ENCODE measurements around the gene RELCH. TPM values are rescaled to one million over a fixed set of nuclear protein-coding genes. Genes with fewer than 3 reads are reported as not detected.

The RELCH gene
- total RNA-seq, 8 experiments from 2014 or later, result 24.1 to 41.9 (median 31.3) TPM

DNA sequence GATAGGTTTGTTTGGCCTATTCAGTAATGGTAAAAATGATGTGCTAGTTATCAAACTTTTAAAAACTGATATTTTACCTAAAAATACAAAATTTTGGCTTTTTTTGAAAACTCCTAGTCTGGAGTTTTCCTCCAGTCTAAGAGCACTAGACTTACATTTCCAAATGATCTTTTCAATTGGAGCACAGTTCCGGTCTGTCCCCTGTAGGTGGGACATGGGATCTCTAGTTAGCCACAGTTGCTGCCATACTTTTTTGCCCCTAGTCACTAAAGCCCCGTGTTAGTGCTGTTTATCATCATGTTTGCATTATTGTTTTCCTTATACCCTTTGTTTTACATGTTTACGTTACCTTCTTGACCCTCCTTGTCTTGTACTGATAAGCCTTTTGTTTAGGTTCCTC lies 52.4 kb downstream of the RELCH start:
- H3K4me1 ChIP-seq (replicated peaks in 1 of 2), result no peaks in the 10 kb centered on the region
- H3K27ac ChIP-seq, result no peak overlapping the region
- in situ Hi-C loops (cut with MboI; ENCODE audit: low pct_unique_long_range_greater_than_20kb in 2 of 9, low sequenced_read_pairs in 9 of 9, unreplicated experiment in 9 of 9), result no loop called here
- no peak overlapping the region for H3K4me3 ChIP-seq
- WGBS, 10 experiments, result 69 to 100% (median 88%) methylated on average over 1 to 3 of the region's 3 CpGs
- no peak for ATAC-seq (replicated peaks in 6 of 8)

DNA sequence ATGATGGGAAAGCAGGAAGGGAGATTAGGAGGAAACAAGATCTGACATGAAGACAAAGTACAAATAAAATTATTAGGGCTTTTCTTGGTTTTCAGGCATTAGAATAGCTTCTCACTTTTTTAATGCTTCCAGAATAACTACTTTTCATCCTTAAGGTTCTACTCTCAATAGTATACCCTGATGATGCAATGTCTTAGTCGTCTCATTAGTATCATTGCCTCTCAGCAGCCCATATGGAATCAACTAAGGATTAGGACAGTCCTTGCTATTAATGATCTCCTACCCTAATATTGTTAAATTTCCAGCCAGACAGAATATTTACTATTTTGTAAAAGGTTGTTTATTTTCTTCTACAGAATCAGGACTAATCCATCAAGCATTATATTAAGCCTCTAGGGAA lies 55.9 kb downstream of the RELCH start:
- Histone ChIP-seq H3K4me1 (replicated peaks in 1 of 2) (no peaks in the 10 kb centered on the region), H3K4me3 (no peak overlapping the region), H3K27ac (no peak overlapping the region)
- 13 to 100% (median 70%) methylated on average over 1 of the region's 1 CpG; no CpG with 5 or more reads in 1 of the 10 experiments for WGBS, 10 experiments
- in situ Hi-C loops (cut with MboI; ENCODE audit: low pct_unique_long_range_greater_than_20kb in 2 of 9, low sequenced_read_pairs in 9 of 9, unreplicated experiment in 9 of 9), result no loop called here
- no peak for ATAC-seq (replicated peaks in 6 of 8)

GRCh38 chr18:62245177-62245576 lies 58.1 kb downstream of the RELCH start:
- Histone ChIP-seq H3K4me3 (no peak overlapping the region), H3K27ac (no peak overlapping the region), H3K4me1 (replicated peaks in 1 of 2) (no peaks in the 10 kb centered on the region)
- no peak for ATAC-seq (replicated peaks in 6 of 8)
- in situ Hi-C loops (cut with MboI; ENCODE audit: low pct_unique_long_range_greater_than_20kb in 2 of 9, low sequenced_read_pairs in 9 of 9, unreplicated experiment in 9 of 9), result no loop called here
- WGBS, 10 experiments, result 92 to 100% (median 99%) methylated on average over 2 to 8 of the region's 8 CpGs

DNA sequence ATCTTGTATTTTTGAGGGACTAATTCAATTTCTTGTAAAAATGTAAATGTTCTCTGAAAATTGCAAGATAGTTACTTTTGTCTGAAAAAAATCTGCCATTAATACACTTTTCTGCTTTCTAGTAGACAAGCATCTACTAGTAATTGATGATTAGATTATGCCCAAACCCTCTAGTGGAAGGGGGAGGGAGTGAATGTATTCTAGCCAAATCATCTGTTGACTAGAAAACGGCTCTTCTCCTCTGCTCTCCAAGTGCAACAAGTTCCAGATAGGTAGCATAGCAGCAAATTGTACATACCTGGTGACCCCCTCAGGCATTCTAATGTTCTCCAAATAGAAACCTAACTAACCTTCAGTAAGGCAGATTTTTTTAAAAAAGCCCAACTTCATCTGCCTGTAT lies 58.6 kb downstream of the RELCH start:
- in situ Hi-C loops (cut with MboI; ENCODE audit: low pct_unique_long_range_greater_than_20kb in 2 of 9, low sequenced_read_pairs in 9 of 9, unreplicated experiment in 9 of 9), result no loop called here
- WGBS, 10 experiments, result 30 to 100% (median 83%) methylated on average over 1 of the region's 1 CpG; no CpG with 5 or more reads in 5 of the 10 experiments
- no peak for ATAC-seq (replicated peaks in 6 of 8)

DNA sequence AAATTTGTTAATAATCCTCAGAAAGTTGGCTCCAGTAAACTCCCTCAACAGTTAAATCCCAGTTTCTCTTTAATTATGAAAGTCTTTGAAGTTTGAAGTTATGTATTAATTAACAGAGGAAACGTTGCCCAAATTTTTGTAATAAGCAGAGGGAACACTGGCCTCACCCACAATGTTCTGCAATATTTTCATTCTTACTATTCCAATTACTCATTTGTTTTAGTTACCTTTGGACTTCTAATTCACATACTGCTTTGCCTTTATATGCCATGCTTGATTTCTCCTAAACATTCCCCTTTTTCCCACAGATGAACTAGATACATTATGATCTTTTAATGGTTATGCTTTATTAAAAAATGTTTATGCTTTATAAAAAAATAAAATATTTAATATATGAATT lies 61.3 kb downstream of the RELCH start:
- H3K4me3 ChIP-seq, result no peak overlapping the region
- no peaks in the 10 kb centered on the region for H3K4me1 ChIP-seq (replicated peaks in 1 of 2)
- ATAC-seq (replicated peaks in 6 of 8), result no peak
- no peak overlapping the region for H3K27ac ChIP-seq
- in situ Hi-C loops (cut with MboI; ENCODE audit: low pct_unique_long_range_greater_than_20kb in 2 of 9, low sequenced_read_pairs in 9 of 9, unreplicated experiment in 9 of 9), result no loop called here
- 0 to 91% (median 38%) methylated on average over 1 of the region's 1 CpG; no CpG with 5 or more reads in 1 of the 10 experiments for WGBS, 10 experiments

More for the DNA sequence above, 58.6 kb downstream of the RELCH start:
- no peaks in the 10 kb centered on the region for H3K4me1 ChIP-seq (replicated peaks in 1 of 2)
- no peak overlapping the region for H3K27ac ChIP-seq
- no peak overlapping the region for H3K4me3 ChIP-seq

DNA sequence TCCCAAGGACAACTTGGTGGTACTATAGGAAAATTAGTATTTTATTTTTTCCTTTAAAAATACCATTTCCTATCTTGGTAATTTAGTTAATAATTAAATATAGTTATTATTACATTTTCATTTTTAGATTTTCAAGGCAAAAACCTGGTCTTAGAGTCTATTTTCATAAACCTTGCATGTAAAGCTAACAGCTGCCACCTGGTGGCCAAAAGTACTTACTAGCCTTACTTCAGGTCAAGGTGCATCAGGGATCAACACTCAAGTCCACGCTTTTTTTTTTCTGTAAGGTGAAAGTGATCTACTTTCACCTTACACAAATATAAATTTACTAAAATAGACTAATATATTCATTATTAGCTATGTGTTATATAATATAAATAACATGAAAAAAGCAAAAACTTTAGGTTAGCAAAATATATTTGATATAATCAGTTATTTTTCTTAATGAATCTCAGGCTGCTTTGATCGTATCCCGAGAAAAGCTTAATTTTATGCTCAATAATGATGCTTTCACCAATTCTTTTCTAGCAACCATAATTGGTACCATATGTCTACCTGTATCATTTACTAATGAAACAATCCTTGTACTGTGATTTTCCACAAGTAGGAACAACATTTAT lies 62.5 kb downstream of the RELCH start:
- H3K4me1 ChIP-seq (replicated peaks in 1 of 2), result no peaks in the 10 kb centered on the region
- H3K4me3 ChIP-seq, result no peak overlapping the region
- WGBS, 10 experiments, result 55 to 92% (median 76%) methylated on average over 1 to 3 of the region's 3 CpGs
- no peak overlapping the region for H3K27ac ChIP-seq
- in situ Hi-C loops (cut with MboI; ENCODE audit: low pct_unique_long_range_greater_than_20kb in 2 of 9, low sequenced_read_pairs in 9 of 9, unreplicated experiment in 9 of 9), result no loop called here
- ATAC-seq (replicated peaks in 6 of 8), result peak in 3 of 8 experiments; percentile 40 to 54 (median 44)

DNA sequence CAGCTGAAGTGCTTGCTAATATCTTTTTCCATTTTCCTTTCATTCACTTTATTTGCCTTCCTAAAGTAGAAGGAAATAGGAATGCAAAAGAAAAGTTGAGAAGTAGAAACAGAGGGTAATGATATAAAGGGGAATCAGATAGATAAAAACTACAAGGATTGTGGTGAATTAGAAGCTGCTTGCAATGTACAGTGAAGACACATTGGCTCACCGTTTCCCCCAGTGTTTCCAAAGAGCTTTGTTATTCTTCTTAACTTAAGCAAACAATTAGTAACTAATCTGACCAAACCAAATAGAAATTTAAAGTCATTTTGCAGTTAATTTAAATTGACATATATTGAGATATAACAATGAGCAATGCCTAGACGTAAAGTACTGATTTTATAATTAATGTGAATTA lies 63.4 kb downstream of the RELCH start:
- Histone ChIP-seq H3K4me1 (replicated peaks in 1 of 2) (no peaks in the 10 kb centered on the region), H3K4me3 (no peak overlapping the region), H3K27ac (no peak overlapping the region)
- ATAC-seq (replicated peaks in 6 of 8), result no peak
- in situ Hi-C loops (cut with MboI; ENCODE audit: low pct_unique_long_range_greater_than_20kb in 2 of 9, low sequenced_read_pairs in 9 of 9, unreplicated experiment in 9 of 9), result no loop called here
- WGBS, 10 experiments, result 41 to 100% (median 86%) methylated on average over 1 to 2 of the region's 2 CpGs

DNA sequence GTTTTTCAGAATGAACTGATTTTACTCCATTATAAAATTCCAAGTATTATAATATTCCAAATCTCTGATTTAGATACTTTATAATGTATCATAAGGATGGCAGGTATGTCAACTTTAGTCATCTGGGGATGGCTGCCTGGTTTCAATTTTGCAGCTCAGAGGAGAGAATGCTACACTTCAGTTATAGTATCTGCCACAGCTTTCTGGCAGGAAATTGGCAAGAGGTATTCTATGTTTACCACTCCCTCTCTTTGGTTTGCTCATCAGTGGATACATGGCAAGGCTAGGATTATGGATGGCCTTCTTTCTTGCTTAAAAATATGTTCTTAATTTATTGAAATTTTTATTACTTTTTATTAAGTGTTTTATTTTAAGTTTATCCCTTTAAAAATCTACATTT lies 71.0 kb downstream of the RELCH start:
- Histone ChIP-seq H3K4me3 (no peak overlapping the region), H3K4me1 (replicated peaks in 1 of 2) (no peaks in the 10 kb centered on the region), H3K27ac (no peak overlapping the region)
- no peak for ATAC-seq (replicated peaks in 6 of 8)
- in situ Hi-C loops (cut with MboI; ENCODE audit: low pct_unique_long_range_greater_than_20kb in 2 of 9, low sequenced_read_pairs in 9 of 9, unreplicated experiment in 9 of 9), result no loop called here

DNA sequence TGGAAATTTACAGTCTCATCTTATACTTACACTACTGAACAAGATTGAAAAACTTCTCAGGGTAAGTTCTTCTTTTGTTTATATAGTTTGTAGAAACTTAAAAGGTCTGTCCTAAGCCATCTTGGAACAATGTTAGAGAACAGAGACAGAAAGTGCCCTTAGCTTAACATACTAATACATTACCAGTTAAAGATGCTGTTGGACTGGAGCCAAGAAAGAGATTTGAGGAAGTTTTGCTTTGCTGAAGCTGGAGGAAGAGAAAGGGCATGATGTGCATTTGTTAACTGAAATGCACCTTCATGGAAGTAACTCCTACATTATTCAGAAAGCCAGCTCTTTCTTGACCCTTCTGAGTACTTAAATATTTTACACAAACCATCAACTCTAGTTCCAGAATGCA lies 71.6 kb downstream of the RELCH start:
- Histone ChIP-seq H3K4me3 (no peak overlapping the region), H3K4me1 (replicated peaks in 1 of 2) (no peaks in the 10 kb centered on the region), H3K27ac (no peak overlapping the region)
- in situ Hi-C loops (cut with MboI; ENCODE audit: low pct_unique_long_range_greater_than_20kb in 2 of 9, low sequenced_read_pairs in 9 of 9, unreplicated experiment in 9 of 9), result no loop called here
- ATAC-seq (replicated peaks in 6 of 8), result no peak

DNA sequence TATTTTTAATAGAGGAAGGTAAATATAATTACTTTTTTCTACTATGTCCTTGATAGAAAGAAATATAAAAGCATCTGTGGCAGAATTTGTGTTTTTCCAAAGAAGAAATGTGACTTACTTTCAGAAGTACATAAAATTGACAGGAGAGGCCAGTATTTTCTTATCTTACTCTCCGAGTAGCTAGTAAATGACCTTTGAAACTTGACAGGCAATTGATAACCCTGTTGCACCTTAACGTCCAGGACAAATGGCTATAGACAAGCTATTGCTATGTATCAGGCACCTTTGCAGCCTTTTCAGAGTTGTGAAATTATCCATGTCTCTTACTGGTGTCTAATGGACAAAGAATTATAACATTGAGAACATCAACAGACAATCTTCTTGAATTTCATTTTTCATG lies 75.0 kb downstream of the RELCH start:
- Histone ChIP-seq H3K4me3 (no peak overlapping the region), H3K4me1 (replicated peaks in 1 of 2) (no peaks in the 10 kb centered on the region), H3K27ac (no peak overlapping the region)
- WGBS, 10 experiments, result 31 to 94% (median 81%) methylated on average over 2 of the region's 2 CpGs; no CpG with 5 or more reads in 2 of the 10 experiments
- no peak for ATAC-seq (replicated peaks in 6 of 8)
- in situ Hi-C loops (cut with MboI; ENCODE audit: low pct_unique_long_range_greater_than_20kb in 2 of 9, low sequenced_read_pairs in 9 of 9, unreplicated experiment in 9 of 9), result no loop called here

GRCh38 chr18:62264984-62265383 lies 77.9 kb downstream of the RELCH start:
- H3K4me1 ChIP-seq (replicated peaks in 1 of 2), result no peaks in the 10 kb centered on the region
- no peak overlapping the region for H3K27ac ChIP-seq
- in situ Hi-C loops (cut with MboI; ENCODE audit: low pct_unique_long_range_greater_than_20kb in 2 of 9, low sequenced_read_pairs in 9 of 9, unreplicated experiment in 9 of 9), result no loop called here
- no peak overlapping the region for H3K4me3 ChIP-seq
- WGBS, 10 experiments, result 83 to 100% (median 93%) methylated on average over 1 to 2 of the region's 2 CpGs; no CpG with 5 or more reads in 1 of the 10 experiments
- no peak for ATAC-seq (replicated peaks in 6 of 8)

GRCh38 chr18:62277045-62277444 lies 90.0 kb downstream of the RELCH start:
- ATAC-seq (replicated peaks in 6 of 8), result no peak
- in situ Hi-C loops (cut with MboI; ENCODE audit: low pct_unique_long_range_greater_than_20kb in 2 of 9, low sequenced_read_pairs in 9 of 9, unreplicated experiment in 9 of 9), result no loop called here
- H3K27ac ChIP-seq, result no peak overlapping the region
- H3K4me3 ChIP-seq, result no peak overlapping the region
- H3K4me1 ChIP-seq (replicated peaks in 1 of 2), result no peaks in the 10 kb centered on the region
- WGBS, 10 experiments, result 67 to 100% (median 100%) methylated on average over 1 of the region's 1 CpG; no CpG with 5 or more reads in 2 of the 10 experiments

DNA sequence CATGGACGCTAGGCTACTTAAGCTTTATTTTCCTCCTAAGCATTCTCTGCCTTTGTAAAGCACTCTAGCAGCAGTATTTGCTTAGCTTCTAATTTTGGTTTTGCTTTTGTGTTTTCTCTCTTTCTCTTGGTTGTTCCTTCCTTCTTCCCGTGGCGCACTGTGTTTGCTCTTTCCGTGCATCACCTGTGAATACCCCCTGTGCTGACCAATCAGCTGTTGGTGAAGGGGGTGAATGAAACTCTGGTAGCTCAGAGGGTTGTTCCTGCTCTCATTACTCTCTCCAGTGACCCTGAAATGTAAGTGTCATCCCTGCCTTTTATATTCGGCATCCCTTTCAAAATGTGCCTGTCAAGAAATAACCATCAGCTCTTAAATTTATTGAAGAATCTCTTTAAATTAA lies 92.5 kb downstream of the RELCH start:
- peak in 1 of 8 experiments; percentile 43 for ATAC-seq (replicated peaks in 6 of 8)
- 39 to 80% (median 65%) methylated on average over 2 to 5 of the region's 5 CpGs; no CpG with 5 or more reads in 1 of the 10 experiments for whole genome bisulfite sequencing, 10 experiments
- Histone ChIP-seq H3K4me1 (replicated peaks in 1 of 2) (no peaks in the 10 kb centered on the region), H3K4me3 (no peak overlapping the region), H3K27ac (no peak overlapping the region)
- in situ Hi-C loops (cut with MboI; ENCODE audit: low pct_unique_long_range_greater_than_20kb in 2 of 9, low sequenced_read_pairs in 9 of 9, unreplicated experiment in 9 of 9), result no loop called here

DNA sequence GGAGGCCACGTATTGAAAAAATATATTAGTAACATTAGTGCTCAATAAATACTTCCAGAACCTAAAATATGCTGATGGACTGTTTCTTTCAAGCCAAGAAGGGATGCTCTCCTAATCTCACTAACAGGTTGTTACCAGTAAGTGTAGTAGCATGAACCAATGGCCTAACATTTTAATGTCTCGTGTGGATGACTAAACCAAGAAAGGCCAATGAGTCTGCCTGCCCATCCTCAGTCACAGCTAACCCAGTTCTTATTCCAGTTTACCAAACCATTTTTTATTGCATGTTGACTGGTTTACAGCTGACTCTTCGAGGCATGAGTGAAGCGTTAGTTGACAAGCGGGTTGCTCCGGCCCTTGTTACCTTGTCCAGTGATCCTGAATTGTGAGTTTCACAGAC lies 93.0 kb downstream of the RELCH start:
- WGBS, 10 experiments, result 60 to 100% (median 96%) methylated on average over 1 to 6 of the region's 6 CpGs
- H3K4me3 ChIP-seq, result no peak overlapping the region
- in situ Hi-C loops (cut with MboI; ENCODE audit: low pct_unique_long_range_greater_than_20kb in 2 of 9, low sequenced_read_pairs in 9 of 9, unreplicated experiment in 9 of 9), result no loop called here
- no peaks in the 10 kb centered on the region for H3K4me1 ChIP-seq (replicated peaks in 1 of 2)
- no peak for ATAC-seq (replicated peaks in 6 of 8)
- no peak overlapping the region for H3K27ac ChIP-seq
